OCI-LY7 (cell line): ENCODE data around the gene AXIN2. TPM values are rescaled to one million over a fixed set of nuclear protein-coding genes. Genes with fewer than 3 reads are reported as not detected.

Experiments
- BruUV-seq: library from RNA; stranded (reverse); fragments of 400-500 nt; replicated peaks from 2 replicates; lab custom pipeline; 2021; lab: Mats Ljungman, UMichigan
- CTCF ChIA-PET: fragments of 300-600 bp; sonication (Branson Sonifier 250); formaldehyde crosslinking; loops from one replicate; lab custom pipeline; 2022; ENCODE audit warnings: antibody characterized with exemption; ENCODE audit not compliant: unreplicated experiment; lab: Charles Lee
- POLR2A ChIA-PET: fragments of 300-600 bp; sonication (Branson Sonifier 250); formaldehyde crosslinking; loops from one replicate; lab custom pipeline; 2022; ENCODE audit warnings: antibody characterized with exemption; lab: Charles Lee
- DNase-seq: peaks from one replicate; pipeline ENCODE4 v3.0.0-alpha.2; 2015; ENCODE audit warnings: low spot score
- H2AFZ ChIP-seq: fragments of 200-600 bp; sonication (generic), shearing (Covaris generic); 2 replicates; pipeline ENCODE4 v1.6.1; 2014; ENCODE audit warnings: mild to moderate bottlenecking, antibody characterized with exemption, low read length, moderate library complexity
- H3K27ac ChIP-seq: fragments of 200-600 bp; sonication (generic); 2 replicates; pipeline ENCODE4 v1.5.1; 2014; ENCODE audit warnings: mixed run types, low read depth, mild to moderate bottlenecking, moderate library complexity, low read length, inconsistent platforms; ENCODE audit not compliant: poor library complexity, severe bottlenecking
- H3K36me3 ChIP-seq: fragments of 200-600 bp; sonication (generic); 2 replicates; pipeline ENCODE4 v1.6.1; 2014; ENCODE audit warnings: mild to moderate bottlenecking, antibody characterized with exemption, low read length, moderate library complexity, mixed read lengths; ENCODE audit not compliant: insufficient read depth
- H3K4me1 ChIP-seq: fragments of 200-600 bp; sonication (generic); 2 replicates; pipeline ENCODE4 v1.5.1; 2014; ENCODE audit warnings: mild to moderate bottlenecking, low read length; ENCODE audit not compliant: insufficient read depth, poor library complexity, severe bottlenecking
- H3K4me2 ChIP-seq: fragments of 200-600 bp; sonication (generic); 2 replicates; pipeline ENCODE4 v1.6.1; 2014; ENCODE audit warnings: mild to moderate bottlenecking, low read length
- H3K4me3 ChIP-seq: fragments of 200-600 bp; sonication (generic); 2 replicates; pipeline ENCODE4 v1.5.1; 2014; ENCODE audit warnings: mild to moderate bottlenecking, low read depth, low read length; ENCODE audit not compliant: poor library complexity, severe bottlenecking
- H3K79me2 ChIP-seq: fragments of 200-600 bp; sonication (generic); 2 replicates; pipeline ENCODE4 v1.6.1; 2016; ENCODE audit warnings: low read depth, mild to moderate bottlenecking, low read length, moderate library complexity, mixed read lengths; ENCODE audit not compliant: insufficient read depth
- H3K9me2 ChIP-seq: fragments of 200-600 bp; sonication (generic); 2 replicates; pipeline ENCODE4 v1.6.1; 2016; ENCODE audit warnings: mild to moderate bottlenecking, low read length, mixed read lengths; ENCODE audit not compliant: insufficient read depth
- H3K9me3 ChIP-seq: fragments of 200-600 bp; sonication (generic); 2 replicates; pipeline ENCODE4 v1.6.1; 2014; ENCODE audit warnings: mild to moderate bottlenecking, mixed run types, low read length, mixed read lengths
- H4K20me1 ChIP-seq: fragments of 200-600 bp; sonication (generic); 2 replicates; pipeline ENCODE4 v1.6.1; 2014; ENCODE audit warnings: mild to moderate bottlenecking, antibody characterized with exemption, low read length, moderate library complexity, mixed read lengths; ENCODE audit not compliant: insufficient read depth
- EZH2phosphoT487 ChIP-seq: fragments of 200-600 bp; sonication (generic); IDR thresholded peaks from 2 replicates; pipeline ENCODE4 v1.6.1; 2018; ENCODE audit warnings: low read depth, borderline replicate concordance, mild to moderate bottlenecking, mixed run types, antibody characterized with exemption, low read length, moderate library complexity, mixed read lengths
- intact Hi-C: fragments of 100-400 bp; cut with micrococcal nuclease; formaldehyde crosslinking; loops from one replicate; pipeline ENCODE4 v1.10.0; 2022; ENCODE audit not compliant: unreplicated experiment
- total RNA-seq, 2 experiments: library from RNA; depleted of rRNA in 1 of 2; stranded (reverse); fragments of >200 nt in 1 of 2; shearing (Covaris generic) in 1 of 2; gene quantifications; 2 replicates each; pipeline ENCODE4 v1.2.3, GENCODE V29; 2014 to 2022
- TF ChIP-seq, protein P1 (sequence below): fragments of 200-600 bp; sonication (generic); conservative IDR thresholded peaks from 2 replicates; pipeline ENCODE4 v1.5.1; 2014; ENCODE audit warnings: mild to moderate bottlenecking, antibody characterized with exemption, low read length, moderate library complexity, mixed read lengths

AXIN2 gene
- total RNA-seq, 2 experiments from 2014 or later = 8.5 TPM

DNA sequence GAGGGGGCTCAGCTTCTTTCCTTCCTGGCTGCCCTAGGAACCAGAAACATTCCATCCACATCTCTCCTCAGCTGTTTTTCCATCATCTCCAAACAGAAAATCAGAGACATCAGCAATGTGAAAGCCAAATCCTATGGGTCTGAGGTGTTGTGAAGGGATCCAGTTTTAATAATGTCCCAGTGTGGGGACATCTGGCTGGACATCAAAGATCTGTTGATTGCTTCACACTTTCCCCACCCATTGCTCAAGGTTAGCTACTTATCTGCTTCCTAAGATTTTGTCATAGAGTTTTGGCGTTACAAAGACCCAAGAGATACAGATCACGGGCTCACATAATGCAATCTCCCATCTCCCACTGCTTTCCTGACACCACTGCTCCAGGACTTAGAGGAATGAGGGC is 47.8 kb upstream of the AXIN2 start:
- Histone ChIP-seq H3K9me2 (no peaks in the 10 kb centered on the region), H3K4me3 (no peak overlapping the region), H3K79me2 (no peaks in the 10 kb centered on the region), H3K4me2 (no peak overlapping the region), H3K36me3 (no peaks in the 10 kb centered on the region), H3K9me3 (no peaks in the 10 kb centered on the region), H2AFZ (no peak overlapping the region), H3K27ac (no peak overlapping the region), H4K20me1 (no peaks in the 10 kb centered on the region), H3K4me1 (no peaks in the 10 kb centered on the region)
- intact Hi-C loops = no loop called here
- DNase-seq = no peak
- ChIA-PET CTCF (interaction anchor here (1.2 kb wide), 1 partner anchor 314 kb away, joined by 3 read pairs; no protein-coding TSS in a partner anchor), POLR2A (no interaction called here)
- BruUV-seq = no TSS peak
- TF ChIP-seq EZH2phosphoT487 = no peak
- TF ChIP-seq, protein P1, sequence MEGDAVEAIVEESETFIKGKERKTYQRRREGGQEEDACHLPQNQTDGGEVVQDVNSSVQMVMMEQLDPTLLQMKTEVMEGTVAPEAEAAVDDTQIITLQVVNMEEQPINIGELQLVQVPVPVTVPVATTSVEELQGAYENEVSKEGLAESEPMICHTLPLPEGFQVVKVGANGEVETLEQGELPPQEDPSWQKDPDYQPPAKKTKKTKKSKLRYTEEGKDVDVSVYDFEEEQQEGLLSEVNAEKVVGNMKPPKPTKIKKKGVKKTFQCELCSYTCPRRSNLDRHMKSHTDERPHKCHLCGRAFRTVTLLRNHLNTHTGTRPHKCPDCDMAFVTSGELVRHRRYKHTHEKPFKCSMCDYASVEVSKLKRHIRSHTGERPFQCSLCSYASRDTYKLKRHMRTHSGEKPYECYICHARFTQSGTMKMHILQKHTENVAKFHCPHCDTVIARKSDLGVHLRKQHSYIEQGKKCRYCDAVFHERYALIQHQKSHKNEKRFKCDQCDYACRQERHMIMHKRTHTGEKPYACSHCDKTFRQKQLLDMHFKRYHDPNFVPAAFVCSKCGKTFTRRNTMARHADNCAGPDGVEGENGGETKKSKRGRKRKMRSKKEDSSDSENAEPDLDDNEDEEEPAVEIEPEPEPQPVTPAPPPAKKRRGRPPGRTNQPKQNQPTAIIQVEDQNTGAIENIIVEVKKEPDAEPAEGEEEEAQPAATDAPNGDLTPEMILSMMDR = no peak

DNA sequence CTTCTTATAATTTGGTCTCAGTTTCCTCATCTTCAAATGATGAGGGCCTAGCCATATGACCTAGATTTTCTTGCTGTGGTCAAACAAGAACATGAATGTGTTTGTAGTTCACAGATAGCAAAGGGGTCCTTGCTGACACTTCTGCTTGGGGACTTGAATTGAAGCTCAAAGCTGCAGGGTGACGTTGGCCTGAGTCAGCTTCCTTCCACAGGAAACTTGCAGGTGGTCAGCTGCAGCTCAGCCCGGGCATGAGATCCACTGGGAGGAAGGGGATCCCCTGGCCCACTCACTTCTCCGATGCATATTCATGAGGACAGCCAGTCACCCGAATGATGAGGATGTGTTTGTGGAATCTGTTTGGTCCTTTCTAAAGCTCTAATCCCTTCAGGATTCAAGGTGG is 42.6 kb upstream of the AXIN2 start:
- H3K79me2 ChIP-seq = no peaks in the 10 kb centered on the region
- H3K27ac ChIP-seq = no peak overlapping the region
- H2AFZ ChIP-seq = no peak overlapping the region
- DNase-seq = no peak
- H3K9me2 ChIP-seq = no peaks in the 10 kb centered on the region
- H3K4me1 ChIP-seq = no peaks in the 10 kb centered on the region
- BruUV-seq = no TSS peak
- no peak overlapping the region for H3K4me3 ChIP-seq
- TF ChIP-seq EZH2phosphoT487 = no peak
- TF ChIP-seq, protein P1 = no peak
- CTCF ChIA-PET = no interaction called here
- intact Hi-C loops = no loop called here
- no peak overlapping the region for H3K4me2 ChIP-seq
- no peaks in the 10 kb centered on the region for H3K9me3 ChIP-seq
- POLR2A ChIA-PET = interaction anchor here (1.2 kb wide), 1 partner anchor 17 kb away, joined by 3 read pairs; no protein-coding TSS in a partner anchor
- no peaks in the 10 kb centered on the region for H4K20me1 ChIP-seq
- H3K36me3 ChIP-seq = no peaks in the 10 kb centered on the region

DNA sequence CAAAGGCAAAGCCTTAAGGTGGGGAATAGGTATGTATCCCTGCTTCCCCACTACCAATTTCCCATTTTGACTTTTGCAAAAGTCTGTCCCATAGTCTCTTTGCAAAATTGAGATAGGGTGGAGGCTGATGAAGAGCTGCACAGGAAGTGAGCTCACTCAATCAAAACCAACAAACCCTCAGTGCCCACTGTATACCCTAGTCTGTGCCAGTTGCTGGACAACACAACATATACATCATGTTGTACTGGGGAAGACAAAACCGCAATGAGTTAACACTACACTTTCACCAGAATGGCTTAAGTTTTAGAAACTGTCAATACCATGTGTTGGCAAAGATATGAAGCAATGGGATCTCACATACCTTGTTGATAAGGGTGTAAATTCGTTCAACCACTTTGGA is 40.4 kb upstream of the AXIN2 start:
- Histone ChIP-seq H3K79me2 (no peaks in the 10 kb centered on the region), H3K4me3 (no peak overlapping the region), H3K27ac (no peak overlapping the region), H3K4me2 (no peak overlapping the region), H3K9me2 (no peaks in the 10 kb centered on the region), H3K4me1 (no peaks in the 10 kb centered on the region), H2AFZ (no peak overlapping the region), H4K20me1 (no peaks in the 10 kb centered on the region), H3K36me3 (no peaks in the 10 kb centered on the region), H3K9me3 (no peaks in the 10 kb centered on the region)
- no TSS peak for BruUV-seq
- TF ChIP-seq EZH2phosphoT487 = no peak
- TF ChIP-seq, protein P1 = no peak
- ChIA-PET CTCF (no interaction called here), POLR2A (no interaction called here)
- intact Hi-C loops = no loop called here
- no peak for DNase-seq
